Lower leg skin (tissue), 4 donors: ENCODE data around the gene MATCAP1. TPM values are rescaled to one million over a fixed set of nuclear protein-coding genes. Genes with fewer than 3 reads are reported as not detected.

Experiments
- DNase-seq, 2 donors: peaks; one replicate each; pipeline ENCODE4 v3.0.0-alpha.2; 2019; ENCODE audit warnings: low spot score in 2 of 2
- H3K4me3 ChIP-seq: fragments of 200-600 bp; sonication (generic); 2 replicates; pipeline ENCODE4 v1.5.1; 2017; ENCODE audit warnings: mild to moderate bottlenecking, low read depth; ENCODE audit not compliant: poor library complexity, severe bottlenecking
- POLR2A ChIP-seq, 2 donors: fragments of 450-650 bp; IDR thresholded peaks; one replicate each; pipeline ENCODE4 v1.6.1; 2016 to 2017; ENCODE audit warnings: antibody characterized with exemption in 2 of 2, mild to moderate bottlenecking in 1 of 2, moderate library complexity in 1 of 2
- WGBS, 2 donors: methylation state at CpG; one replicate each; pipeline ENCODE4 v1.1.5; 2018; 5-methylcytosine and 5-hydroxymethylcytosine counted together
- intact Hi-C: fragments of 100-400 bp; cut with DNase I; formaldehyde crosslinking; loops from one replicate; pipeline ENCODE4 v1.15.0; 2023; ENCODE audit warnings: low total_unique reads
- total RNA-seq, 4 donors: library from RNA; depleted of rRNA; stranded (reverse); fragments of >200 nt; gene quantifications; one replicate each; pipeline ENCODE4 v1.1.0, GENCODE V29; 2016
- TF ChIP-seq, protein P1 (sequence below), 3 donors: fragments of 450-650 bp; IDR thresholded peaks; one replicate each; pipeline ENCODE4 v1.5.1; 2016; ENCODE audit warnings: antibody characterized with exemption in 3 of 3, mild to moderate bottlenecking in 3 of 3, moderate library complexity in 2 of 3

MATCAP1 gene
- total RNA-seq, 4 donors from 2014 or later: 5.1 to 8.9 (median 7.3) TPM

DNA sequence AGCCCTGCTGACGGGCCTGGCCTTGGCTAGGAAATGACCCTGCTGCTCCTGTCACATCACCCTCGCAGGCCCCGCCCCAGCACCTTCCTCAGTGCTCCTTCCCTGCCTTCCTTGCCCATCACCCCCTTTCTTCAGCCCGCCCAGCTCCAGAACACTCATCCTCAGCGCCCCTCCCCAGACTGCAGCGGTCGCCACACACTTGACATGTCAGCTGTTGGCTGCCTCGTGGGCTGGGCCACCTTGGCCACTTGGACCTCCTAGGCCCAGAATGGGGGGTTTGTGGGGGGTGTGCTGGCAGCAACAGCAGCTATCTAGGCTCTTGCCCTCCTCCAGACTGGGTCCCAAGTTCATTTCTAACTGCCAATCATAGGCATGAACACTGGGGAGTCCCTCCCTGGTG, 25.8 kb upstream of the MATCAP1 start:
- TF ChIP-seq, protein P1, sequence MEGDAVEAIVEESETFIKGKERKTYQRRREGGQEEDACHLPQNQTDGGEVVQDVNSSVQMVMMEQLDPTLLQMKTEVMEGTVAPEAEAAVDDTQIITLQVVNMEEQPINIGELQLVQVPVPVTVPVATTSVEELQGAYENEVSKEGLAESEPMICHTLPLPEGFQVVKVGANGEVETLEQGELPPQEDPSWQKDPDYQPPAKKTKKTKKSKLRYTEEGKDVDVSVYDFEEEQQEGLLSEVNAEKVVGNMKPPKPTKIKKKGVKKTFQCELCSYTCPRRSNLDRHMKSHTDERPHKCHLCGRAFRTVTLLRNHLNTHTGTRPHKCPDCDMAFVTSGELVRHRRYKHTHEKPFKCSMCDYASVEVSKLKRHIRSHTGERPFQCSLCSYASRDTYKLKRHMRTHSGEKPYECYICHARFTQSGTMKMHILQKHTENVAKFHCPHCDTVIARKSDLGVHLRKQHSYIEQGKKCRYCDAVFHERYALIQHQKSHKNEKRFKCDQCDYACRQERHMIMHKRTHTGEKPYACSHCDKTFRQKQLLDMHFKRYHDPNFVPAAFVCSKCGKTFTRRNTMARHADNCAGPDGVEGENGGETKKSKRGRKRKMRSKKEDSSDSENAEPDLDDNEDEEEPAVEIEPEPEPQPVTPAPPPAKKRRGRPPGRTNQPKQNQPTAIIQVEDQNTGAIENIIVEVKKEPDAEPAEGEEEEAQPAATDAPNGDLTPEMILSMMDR (IDR thresholded peaks at IDR 0.05): no peak
- TF ChIP-seq POLR2A (IDR thresholded peaks at IDR 0.05): no peak
- DNase-seq: no peak
- intact Hi-C loops: no loop called here
- WGBS, 2 donors: 91 to 95% methylated on average over 8 of the region's 8 CpGs
- no peak overlapping the region for H3K4me3 ChIP-seq

DNA sequence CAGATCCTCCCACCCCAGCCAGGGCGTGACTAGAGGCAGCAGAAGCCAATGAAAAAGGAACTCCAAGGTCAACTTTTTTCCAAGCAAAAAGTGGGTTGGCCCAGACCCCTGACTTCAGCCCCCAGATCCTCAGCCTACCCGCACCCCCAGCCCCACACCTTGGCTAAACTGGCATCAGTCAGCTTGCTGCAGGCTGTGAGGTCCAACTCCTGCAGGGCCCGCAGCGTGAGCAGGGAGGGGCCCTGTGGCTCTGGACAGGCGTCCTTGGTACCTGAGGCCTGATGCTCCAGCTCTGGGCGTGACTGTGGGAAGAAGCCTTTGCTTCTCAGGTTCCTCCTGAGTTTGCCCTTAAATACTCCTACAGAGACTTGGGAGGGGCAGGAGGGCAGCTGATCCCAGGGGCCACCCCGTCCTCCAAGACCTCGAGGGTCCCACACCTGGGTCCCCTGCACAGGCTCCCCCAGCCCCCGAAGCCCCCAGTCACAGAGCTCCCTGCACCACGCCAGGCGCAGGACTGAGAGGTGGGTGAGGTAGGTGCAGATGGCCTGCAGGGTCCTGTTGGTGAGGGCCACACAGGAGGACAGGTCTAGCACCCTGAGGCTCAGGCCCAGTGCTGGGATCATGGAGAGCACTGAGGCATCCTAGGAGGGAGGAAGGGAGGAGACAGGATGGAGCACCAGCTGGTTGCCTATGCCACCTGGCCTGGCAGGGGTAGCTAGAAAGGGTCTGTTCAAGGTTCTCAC, 24.6 kb upstream of the MATCAP1 start:
- TF ChIP-seq POLR2A (IDR thresholded peaks at IDR 0.05): no peak
- TF ChIP-seq, protein P1 (IDR thresholded peaks at IDR 0.05): no peak
- DNase-seq: no peak
- 85 to 87% methylated on average over 8 to 11 of the region's 11 CpGs for WGBS, 2 donors

DNA sequence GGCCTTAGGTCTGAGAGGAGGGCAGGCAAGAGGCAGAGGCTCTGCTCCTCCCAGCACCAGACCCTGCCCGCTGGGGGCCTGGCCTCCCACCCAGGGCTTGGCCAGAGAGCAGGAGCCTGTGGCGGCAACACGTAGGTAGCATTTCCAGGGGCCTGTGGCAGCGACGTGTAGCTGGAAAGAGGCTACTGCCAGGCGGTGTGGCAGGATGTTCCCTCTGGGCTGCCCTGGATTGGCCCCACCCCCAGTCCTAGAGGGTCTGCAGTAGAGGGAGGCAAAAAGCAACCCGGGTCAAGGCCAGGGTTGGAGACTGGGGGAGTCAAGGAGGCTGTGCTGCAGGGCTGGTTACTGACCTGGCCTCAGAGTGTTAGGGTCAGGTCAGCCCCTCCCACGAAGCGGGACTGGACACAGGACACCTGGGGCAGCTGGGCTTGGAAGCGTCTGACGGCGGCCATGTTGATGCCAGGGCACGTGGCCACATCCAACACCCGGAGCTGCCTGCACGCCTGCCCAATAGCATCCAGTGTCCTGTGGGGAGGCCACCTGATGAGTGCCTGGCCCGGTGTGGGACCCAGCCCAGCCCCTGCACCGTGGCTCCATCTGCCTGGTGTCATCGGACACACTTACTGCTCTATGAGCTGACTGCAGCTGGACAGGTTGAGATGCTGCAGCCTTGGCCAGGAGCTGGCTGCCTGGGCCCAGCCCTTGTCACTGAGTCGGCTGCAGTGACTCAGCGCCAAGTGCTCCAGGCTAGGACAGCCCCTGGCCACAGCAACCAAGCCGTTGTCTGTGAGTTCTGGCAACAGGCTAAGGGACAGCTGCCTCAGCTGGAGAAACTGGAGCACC, 23.7 kb upstream of the MATCAP1 start:
- no peak overlapping the region for H3K4me3 ChIP-seq
- WGBS, 2 donors: 63 to 76% methylated on average over 6 to 19 of the region's 21 CpGs
- intact Hi-C loops: no loop called here
- no peak for DNase-seq
- TF ChIP-seq, protein P1 (IDR thresholded peaks at IDR 0.05): no peak
- no peak for TF ChIP-seq POLR2A (IDR thresholded peaks at IDR 0.05)

More for the DNA sequence above, 24.6 kb upstream of the MATCAP1 start:
- H3K4me3 ChIP-seq: no peak overlapping the region
- intact Hi-C loops: no loop called here

DNA sequence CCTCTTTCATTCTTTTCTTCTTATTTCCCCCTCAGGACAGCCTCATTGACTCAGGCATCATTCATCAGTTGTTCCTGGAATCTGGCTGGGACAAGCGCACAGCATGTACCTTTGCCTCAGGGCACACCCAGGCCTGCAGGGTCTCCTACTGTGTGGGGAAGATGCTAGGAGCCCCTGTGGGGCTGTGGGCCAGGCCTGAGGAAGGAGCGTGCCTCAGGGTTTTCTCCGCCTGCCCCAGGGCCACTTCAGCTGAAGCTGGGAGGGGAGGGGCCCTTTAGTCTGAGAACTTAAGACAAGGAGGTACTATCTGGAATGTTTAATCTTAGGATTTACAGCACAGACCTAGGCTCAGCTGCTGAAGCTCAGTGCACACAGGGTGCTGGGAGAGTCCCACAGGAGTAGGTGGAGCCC, 23.1 kb upstream of the MATCAP1 start:
- WGBS, 2 donors: 92 to 93% methylated on average over 3 of the region's 3 CpGs
- no peak overlapping the region for H3K4me3 ChIP-seq
- no peak for TF ChIP-seq POLR2A (IDR thresholded peaks at IDR 0.05)
- TF ChIP-seq, protein P1 (IDR thresholded peaks at IDR 0.05): no peak
- intact Hi-C loops: no loop called here
- no peak for DNase-seq

DNA sequence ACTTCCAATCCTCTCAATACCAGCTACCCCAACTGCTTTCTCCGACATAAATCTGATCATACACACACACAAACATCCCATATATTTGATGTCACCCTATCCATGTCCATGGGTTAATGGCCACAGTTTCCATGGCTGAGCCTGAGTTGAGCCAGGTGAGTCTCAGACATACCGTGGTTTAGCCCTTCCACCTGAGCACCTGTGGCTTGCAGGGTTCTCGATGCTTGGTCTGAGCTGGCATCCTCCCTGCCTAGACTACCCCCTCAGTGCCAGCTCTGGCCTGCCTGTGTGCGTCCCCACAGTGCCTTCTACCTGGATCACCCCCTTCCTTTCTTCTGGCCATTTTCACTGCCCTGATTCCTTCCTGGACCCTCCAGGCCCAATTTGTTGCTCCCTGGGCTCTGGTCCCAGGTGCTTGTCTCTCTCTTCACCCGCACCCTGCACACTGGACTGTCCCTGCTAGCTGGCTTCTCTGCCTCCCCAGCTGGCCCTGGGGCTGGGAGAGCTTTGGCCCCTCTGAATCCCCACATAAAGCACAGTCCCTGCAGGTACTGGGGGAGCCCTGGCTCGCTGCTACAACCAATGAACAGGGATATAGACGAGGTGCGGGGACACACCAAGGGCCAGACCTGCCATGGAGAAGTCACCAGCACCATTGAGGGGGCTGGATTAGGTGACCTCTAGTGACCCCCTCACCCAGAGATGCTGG, 22.5 kb upstream of the MATCAP1 start:
- intact Hi-C loops: no loop called here
- TF ChIP-seq, protein P1 (IDR thresholded peaks at IDR 0.05): no peak
- no peak for TF ChIP-seq POLR2A (IDR thresholded peaks at IDR 0.05)
- no peak for DNase-seq
- no peak overlapping the region for H3K4me3 ChIP-seq
- 94 to 95% methylated on average over 7 to 8 of the region's 8 CpGs for WGBS, 2 donors
